Stimulated activated CD4-positive, alpha-beta T cell treated with anti-CD3 and anti-CD28 coated beads, TNF-alpha, amount 100 ng/mL, for 24 hours (primary cell): ENCODE data around the gene ANTXR2.
"Not testable (repeated sequence)": the region's sequence is repeated elsewhere in the genome, so short reads cannot be mapped to it uniquely, and the experiment has no call there.

Experiments
- DNase-seq, 3 experiments: peaks; one replicate each; pipeline ENCODE4 v3.0.0-alpha.2; 2020; ENCODE audit warnings: low read depth in 3 of 3

The ANTXR2 gene

DNA sequence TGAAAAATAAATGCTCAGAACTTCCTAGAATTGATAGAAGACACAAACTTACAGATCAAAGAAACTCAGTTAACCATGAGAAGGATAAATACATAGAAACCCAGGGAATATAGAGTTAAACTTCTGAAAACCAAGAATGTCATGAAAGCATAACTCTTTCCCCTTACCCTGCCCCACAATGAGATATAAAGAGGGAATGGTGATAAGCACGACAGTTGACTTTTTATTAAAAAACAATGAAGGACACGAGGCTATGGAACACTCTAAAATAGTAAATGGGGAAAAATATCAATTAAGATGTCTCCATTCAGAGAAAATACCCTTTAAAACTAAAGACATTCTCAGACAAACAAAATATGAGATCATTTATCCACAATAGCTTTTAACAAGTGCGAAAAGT lies 154.7 kb downstream of the ANTXR2 start:
- no peak for DNase-seq

DNA sequence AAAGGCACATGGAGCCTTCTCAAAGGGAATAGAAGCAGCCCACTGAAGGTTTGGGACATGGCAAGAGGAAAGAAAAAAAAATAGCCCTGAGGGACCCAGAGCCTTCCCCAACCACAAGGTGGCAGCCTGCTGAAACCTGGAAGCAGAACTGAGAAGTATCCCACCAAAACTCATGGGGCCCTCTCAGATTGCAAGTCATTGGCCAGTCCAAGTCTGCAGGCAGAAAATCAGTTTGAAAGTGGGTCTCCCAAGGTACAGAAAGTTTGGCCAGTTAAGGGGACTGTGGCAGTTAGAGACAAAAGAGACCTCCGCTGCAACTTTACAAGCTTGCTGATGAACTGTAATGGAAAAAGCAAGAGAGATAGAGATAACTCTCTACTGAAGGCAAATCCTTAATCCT lies 155.8 kb downstream of the ANTXR2 start:
- DNase-seq, result peak in 2 of 3 experiments; percentile 4 to 38

DNA sequence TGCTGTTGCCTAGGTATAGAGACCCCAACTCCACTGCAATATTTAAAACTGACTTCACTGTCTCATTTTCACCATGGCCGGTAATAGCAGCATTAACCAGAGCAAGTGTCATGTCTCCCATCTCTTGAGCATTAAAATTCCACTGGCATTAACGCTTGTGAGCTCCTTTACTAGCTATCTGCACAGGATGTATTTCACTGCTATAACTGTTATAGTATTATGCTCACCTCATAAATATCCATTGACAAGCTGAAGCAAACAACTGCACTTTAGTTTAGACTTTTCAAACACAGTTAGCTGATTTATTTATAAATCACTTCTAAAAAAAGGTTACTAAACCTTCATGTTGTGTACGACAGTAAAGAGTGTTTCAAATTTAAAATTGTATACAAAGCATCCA lies 157.8 kb downstream of the ANTXR2 start:
- DNase-seq, result no peak

DNA sequence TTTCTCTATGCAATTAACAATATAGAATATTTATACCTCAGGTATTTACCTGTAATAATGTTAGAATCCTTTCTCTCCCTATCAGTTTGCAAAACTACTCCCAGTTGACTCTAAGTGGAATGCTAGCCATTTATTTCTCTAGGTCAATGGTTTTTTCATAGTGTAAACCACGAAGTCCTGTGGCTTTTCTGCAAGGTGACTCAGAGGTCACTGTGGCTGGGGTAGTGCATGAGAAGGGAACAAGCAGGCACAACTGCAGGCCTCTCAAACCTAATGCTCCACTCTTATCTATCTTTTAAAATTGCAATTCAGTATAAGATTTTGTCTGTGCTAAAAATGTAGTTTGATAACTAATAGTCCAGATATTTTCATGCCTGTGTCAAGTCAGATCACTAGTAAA lies 159.4 kb downstream of the ANTXR2 start:
- DNase-seq, result no peak

DNA sequence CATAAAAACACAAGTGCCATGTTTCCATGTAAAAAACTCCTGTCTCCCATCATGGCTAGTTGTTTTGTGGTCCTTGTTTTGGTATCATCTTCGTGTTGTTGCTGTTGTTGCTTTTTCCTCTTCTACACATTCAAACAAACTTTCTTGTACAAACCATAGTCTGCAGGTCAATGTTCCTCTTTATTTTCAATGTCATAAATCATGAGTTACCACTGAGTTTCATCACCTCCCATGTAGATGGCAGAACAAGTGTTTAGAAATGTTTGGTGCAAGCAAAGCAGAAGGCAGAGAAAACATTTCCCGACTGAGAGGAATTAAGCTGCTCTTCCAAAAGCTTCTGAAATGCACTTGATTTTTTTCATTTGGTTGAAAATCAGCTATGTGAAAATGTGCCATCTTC lies 166.0 kb downstream of the ANTXR2 start:
- DNase-seq, result no peak

DNA sequence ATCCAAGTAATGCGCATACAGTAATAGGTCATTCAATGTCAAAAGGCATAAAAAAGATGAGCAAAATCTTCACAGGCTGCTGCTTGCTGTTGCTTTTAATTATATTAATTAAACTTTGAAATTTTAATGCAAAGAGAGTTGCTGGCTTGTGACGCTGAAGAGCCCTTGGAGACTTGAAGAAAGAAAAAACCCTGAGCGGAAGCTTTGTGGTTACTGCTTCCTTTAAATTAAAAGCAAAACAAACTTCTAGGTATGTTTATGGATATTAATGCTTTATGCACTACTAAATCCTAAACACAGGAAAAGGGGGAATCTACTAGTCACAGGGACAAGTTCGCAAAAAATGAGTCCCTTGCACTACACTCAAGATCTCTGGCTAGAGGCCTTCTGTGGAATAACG lies 166.7 kb downstream of the ANTXR2 start:
- no peak for DNase-seq

DNA sequence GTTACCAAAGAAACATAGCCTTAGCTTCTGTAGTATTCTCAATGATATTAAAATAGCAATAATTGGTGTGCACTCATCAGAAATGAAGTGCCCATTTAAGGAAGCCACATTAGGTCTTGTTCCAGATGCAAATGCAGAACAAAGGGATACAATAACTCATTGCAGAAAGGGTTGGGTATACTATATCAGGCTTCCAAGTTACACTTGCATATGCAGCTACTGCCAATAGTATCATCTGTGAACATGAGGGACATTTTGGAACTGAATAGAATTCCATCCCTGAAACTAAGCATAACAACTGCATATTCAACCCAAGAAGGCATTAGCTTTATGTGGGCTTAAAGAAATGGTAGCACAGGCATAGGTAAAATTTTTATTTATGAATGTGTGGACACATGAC lies 167.8 kb downstream of the ANTXR2 start:
- no peak for DNase-seq

DNA sequence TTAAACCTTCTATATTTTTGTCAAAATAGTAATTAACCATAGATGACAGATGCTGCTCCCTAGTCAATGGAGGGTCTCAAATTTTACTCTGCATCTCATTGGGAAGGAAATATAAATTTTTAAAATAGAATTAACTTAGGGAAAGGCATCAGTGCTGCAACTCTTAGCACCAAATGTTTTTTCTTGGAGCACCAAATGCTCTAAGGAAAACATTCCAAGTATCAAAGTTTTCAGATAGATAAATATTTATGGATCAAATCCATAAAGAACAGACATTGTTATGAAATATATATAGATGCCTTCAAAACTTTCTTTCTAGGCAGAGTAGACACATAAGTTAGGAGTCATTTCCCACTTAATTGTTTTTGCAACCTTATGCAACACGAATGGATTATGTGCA lies 168.7 kb downstream of the ANTXR2 start:
- no peak for DNase-seq

DNA sequence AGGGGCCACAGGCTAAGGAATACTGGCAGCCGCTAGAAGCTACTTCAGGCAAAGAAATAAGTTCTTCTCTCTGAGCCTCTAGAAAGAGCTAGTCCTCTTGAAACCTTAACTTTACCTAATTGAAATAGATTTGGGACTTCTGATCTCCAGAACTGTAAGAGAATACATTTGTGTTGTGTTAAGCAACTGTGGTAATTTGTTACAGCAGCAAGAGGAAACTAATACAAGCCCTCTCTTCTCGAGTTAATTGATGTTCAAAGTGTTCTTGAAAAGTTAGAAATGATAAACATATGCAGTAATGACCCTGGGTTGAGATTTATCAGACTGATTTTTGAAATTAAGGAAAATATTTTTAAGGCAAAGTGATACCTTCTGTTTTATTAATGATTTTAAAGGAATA lies 172.8 kb downstream of the ANTXR2 start:
- DNase-seq, result no peak

DNA sequence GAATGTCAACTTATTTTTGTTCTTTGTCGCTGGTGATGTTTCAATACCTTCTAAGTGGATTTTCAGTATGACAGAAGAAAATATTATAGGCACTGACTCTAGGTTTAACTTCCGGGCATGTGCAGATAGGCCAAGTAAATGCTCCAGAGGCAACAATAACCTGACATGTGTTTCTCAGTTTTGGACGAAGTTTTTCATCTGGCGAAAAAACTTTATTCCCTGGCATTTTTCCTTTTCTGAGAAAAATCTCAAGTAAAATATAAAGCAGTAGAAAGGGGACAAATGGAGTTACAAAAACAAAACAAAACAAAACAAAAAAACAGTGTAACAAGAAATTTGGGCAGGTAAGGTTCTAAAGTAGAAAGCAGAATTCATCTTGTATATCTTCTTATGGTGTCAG lies 173.5 kb downstream of the ANTXR2 start:
- no peak for DNase-seq

DNA sequence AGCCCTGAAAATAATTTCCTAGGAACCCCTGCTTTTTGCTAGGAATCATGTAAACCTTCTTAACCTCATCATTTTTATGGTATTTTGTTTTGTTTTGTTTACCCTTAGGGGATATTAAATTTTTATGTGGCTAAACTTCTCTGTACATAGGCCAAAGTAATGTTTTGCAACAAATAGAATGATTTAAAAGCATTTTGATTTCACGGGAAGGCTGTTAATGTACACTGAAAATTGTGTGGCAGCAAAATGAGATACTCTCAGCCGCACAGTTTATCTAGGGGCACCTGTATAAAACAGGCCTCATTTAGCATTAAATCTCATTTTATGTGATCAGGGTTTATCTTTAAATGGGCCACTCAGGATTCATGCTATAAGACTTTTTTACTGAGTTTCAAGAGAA lies 175.0 kb downstream of the ANTXR2 start:
- DNase-seq, result no peak

DNA sequence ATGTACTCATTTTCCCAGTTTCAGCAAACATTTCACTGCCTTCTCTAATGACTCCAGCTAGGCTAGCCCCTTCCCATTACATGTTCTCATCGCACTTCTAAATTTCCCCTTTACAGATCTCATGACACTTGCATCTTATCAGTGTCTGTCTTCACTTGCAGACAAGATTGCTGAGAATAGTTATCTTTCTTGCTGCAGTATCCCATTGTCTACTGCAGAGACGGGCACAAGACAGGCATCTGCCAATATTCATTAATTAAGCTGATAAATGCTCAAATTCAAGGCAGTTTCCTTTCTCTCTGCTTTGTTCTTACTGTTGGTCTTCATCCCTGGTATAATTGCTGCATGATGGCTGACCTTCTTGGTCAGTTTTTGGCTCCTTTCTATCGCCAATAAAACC lies 175.9 kb downstream of the ANTXR2 start:
- no peak for DNase-seq

DNA sequence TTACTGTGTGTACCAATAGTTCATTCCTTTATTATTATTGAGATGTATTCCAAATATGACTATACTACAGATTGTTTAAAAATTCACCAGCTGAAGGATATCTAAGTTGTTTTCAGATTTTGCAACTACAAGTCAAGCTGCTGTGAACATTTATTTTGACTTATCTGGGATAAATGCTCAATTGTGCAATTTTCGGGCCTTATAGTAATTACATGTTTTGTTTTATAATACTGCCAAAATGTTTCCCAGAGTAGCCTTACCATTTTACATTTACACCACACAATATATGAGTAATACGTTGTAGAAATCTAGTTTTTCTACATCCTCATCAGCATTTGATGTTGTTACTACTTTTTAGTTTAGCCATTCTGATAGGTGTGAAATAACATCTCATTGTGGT lies 179.6 kb downstream of the ANTXR2 start:
- DNase-seq, result no peak

DNA sequence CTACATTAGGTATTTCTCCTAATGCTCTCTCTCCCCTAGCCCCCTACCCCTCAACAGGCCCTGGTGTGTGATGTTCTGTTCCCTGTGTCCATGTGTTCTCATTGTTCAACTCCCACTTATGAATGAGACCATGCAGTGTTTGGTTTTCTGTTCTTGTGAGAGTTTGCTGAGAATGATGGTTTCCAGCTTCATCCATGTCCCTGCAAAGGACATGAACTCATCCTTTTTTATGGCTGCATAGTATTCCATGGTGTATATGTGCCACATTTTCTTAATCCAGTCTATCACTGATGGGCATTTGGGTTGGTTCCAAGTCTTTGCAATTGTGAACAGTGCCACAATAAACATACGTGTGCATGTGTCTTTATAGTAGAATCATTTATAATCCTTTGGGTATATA lies 184.0 kb downstream of the ANTXR2 start:
- DNase-seq, result not testable (repeated sequence)

DNA sequence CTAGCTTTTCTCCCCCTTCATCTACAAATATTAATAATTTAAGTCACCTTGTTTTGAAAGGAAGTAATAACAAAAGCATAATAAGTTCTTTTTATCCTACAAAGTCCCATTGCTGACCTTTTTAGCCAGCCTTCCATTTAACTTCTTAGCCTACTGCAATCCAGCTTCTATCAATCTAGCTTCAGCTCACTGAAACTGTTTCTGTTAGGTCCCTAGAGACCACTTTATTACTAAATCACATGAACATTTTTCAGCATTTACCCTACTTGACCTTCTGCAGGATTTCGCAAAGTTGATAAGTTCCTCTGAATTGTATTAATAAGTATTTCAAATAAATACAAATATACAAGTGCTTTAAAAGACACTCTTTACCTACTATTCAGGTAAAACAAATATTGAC lies 186.5 kb downstream of the ANTXR2 start:
- DNase-seq, result no peak

DNA sequence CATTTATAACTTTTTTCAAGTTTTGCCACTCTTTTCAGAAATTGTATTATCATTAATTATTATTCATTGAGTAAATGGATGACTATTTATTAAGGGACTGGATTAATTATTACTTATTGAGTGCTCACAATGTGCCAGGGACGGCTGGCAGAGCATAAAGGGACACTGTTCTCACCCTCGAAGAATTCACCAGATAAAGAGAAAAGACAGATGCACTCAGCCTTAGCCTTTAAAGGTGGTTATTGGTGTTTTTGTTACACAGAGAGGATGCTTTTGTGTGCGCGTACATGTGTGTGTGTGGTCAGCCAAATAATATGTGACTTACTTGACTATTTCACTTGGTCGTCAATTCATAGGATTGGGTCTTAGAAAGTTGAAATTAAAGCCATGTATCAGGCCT lies 187.0 kb downstream of the ANTXR2 start:
- no peak for DNase-seq

DNA sequence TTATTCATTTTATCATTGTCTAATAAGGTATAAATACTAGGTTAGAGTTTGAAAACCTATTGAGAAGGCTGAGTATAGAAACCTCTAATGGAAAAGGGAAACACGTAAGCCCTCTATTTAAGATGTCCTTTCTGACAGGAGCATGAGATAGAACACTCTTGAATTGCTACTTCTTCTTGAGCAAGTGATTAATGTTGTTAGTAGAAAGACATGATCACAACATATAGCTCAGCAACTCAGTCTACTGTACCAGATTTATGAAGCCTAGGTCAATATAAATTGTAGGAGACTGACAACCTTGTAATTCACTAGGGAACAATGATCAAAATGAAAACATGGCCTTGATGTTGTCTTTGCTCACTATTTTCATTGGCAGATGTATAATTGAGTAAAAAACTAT lies 189.7 kb downstream of the ANTXR2 start:
- DNase-seq, result no peak

DNA sequence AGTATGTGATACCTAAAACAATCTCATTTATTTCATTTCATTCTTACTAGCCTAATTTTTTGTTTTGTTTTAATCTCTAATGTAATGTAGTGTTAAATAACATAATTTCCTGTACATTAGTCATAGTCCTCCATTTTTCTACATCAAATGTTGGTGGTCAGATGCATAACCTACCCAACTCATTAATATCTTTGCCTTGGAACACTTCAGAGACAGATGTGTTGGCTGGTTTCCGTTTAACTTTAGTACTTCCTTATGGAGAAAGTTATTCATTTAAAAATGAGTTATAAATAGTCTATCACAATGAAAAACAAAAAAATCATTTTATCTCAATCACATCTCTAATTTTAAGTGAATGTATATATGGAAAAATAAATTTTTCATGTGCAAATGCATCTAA lies 190.2 kb downstream of the ANTXR2 start:
- DNase-seq, result no peak

DNA sequence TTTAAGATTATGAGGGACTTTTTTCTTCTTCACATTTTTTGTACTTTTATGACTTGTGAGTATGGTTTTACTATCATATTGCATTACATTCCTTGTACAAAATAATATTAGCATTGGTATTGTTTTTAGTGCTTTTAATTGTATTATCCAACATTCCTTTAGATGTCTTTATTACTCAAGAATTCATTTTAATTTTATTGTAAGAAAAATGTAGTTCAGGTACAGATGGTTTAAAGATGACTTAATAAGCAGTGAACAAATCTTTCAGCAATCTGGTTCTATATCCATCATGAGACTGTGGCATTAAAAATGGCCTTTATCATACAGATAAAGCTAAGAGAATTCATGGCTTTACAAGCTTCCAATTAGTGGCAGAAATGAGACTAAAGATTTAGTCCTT lies 191.6 kb downstream of the ANTXR2 start:
- no peak for DNase-seq

DNA sequence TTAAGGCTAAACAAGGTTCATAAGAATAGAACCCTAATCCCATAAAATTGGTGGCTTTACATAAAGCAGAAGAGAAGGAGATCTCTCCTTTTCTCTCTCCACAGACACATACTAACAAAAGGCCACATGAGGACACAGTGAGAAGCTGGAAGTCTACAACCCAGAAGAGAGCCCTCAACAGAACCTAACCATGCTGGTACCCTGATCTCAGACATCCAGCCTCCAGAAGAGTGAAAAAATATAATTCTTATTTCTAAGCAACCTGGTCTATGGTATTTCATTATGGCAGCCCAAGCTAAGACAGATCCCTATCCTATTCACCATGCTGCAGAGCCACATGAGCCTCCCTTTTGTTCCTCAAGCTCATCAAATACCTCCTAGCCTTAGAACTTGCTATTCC lies 195.5 kb downstream of the ANTXR2 start:
- no peak for DNase-seq

DNA sequence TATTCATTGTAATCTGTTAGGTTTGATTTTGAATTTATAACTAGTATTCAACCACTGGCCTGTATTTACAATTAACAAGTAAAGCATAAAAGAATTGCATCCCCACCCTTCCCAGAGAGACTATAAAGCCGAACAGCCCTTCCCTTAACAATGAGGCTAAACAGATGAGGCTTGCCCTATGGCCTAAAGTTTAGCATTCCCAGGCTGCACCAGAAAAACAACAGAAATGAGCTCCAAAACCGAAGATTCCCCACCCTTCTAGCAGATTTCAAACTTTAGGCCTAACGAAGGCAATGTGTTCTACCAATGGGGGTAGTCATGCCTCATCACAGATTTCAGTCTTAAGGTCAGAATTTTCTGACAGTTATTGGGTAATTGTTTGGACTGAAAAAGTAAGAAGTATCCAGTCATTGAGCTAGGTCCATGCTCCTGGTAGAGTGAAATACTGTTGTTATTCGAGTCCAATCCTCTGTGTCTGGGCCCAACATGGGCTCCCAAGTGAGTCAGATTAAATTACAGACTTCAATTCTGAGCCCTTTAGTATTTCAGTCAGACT lies 197.6 kb downstream of the ANTXR2 start:
- no peak for DNase-seq

DNA sequence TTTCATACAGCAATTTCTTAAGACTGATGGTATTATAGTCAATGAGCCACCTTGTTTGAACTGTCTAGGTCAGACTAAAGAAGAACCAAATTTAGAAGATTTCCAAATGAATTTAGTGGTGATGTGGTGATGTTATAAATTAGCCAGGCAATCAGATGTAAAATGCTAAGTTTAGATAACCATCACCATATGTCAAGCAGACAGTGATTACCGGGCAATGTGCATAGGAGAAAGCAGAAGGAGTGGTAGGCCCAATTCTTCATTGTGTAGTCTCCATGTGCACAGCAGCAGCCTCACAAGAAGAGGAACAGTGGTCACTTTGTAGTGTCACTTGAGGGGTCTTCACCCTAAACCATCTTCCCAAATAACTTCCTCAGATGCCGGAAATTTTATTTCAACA lies 198.8 kb downstream of the ANTXR2 start:
- DNase-seq, result no peak

DNA sequence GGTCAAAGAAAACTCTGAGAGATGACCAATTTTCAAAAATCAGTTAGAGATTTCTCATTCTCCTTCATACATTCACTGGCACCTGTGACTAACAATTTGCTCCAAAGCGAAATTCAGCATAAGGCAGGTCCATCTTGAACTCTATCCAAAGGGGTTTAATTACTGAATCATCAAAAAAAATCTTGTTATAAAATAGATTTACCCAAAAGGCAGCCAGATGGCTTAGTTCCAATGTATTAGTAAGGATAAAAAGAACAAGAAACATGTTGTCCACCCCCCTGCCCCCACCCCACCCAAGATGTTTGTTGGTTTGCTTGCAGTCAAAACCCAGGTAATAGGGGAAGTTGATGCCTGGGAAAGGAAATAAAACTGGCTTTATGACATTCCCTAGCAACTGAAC lies 200.3 kb downstream of the ANTXR2 start:
- DNase-seq, result no peak

DNA sequence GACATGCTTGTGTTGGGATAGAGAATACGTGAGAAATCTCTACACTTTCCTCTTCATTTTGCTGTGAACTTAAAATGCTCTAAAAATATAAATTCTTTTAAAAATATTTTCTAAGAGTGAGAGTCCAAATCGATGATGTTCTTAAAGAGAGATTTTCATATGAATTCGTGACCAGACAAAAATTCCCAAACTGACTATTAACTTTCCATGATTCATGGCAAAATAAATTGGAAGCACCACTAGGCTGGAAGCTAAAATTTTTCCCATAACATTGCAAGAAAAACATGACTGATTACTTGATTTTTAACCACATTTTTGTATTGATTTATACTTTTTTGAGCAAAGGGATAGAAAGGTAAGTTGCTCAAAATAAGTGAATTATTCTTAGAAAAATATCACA lies 201.1 kb downstream of the ANTXR2 start:
- no peak for DNase-seq
